Retina (tissue), 1 donor: Measurements from ENCODE around the gene RALGAPB.

Experiments used
- DNase-seq: peaks from one replicate; pipeline ENCODE4 v3.0.0-alpha.2; 2016

Gene RALGAPB

DNA sequence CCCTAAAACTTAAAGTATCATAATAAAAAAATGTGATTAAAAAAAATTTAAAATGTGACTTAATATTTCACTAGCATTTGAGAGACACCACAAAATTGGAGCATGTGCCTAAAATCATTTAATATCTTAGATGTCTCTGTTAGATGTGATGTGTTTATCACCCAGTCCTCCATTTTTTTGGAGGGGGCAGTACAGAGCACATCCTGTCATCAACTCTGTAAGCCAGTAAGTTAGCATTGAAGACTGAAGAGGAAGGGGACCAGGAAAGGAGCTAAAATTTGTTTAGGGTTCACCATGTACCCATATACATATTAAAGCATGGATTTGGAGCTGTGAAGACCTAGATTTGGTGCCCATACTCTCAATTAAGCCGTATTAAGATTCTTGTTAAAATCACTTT, 77.6 kb downstream of the RALGAPB start:
- DNase-seq: no peak

DNA sequence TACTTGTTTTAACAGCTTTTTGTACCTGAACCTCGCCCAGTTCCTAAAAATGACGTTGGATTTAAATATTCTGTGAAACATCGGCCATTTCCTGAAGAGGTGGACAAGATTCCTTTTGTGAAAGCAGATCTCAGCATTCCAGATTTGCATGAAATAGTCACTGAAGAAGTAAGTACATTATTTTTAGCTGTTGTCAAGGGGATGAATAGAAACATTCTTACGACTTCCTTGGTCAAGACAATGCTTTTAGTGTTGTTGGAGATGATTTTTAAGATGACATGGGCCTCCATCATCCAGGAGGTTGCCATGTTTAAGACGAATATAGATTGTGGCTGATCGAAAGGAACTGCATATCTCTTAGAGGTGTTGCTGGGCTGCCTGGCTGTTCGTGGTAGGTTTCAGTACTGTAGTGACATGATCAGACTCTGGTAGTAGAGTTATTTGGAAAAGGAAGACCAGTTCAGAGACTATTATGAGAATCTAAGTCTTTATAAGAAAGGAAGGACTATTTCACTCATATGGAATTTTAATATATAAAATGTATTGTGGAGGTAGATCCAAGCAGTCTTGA, 78.5 kb downstream of the RALGAPB start:
- DNase-seq: no peak

DNA sequence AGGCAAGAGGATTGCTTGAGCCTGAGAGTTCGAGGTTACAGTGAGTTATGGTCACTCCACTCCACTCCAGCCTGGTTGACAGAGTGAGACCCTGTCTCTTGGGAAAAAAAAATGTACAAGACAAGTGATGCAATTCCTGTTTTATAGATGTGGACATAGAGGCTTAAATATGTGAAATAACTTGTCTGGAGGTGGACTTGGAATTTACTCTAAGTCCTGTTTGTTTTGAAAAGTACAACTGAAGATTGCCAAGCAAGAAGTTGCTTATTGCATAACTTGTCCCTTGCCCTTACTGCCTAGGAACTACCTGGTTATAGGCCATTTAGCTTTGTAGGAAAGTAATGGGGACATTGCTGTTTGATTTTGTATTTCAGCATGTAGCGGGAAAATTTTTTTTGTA, 82.3 kb downstream of the RALGAPB start:
- DNase-seq: no peak

DNA sequence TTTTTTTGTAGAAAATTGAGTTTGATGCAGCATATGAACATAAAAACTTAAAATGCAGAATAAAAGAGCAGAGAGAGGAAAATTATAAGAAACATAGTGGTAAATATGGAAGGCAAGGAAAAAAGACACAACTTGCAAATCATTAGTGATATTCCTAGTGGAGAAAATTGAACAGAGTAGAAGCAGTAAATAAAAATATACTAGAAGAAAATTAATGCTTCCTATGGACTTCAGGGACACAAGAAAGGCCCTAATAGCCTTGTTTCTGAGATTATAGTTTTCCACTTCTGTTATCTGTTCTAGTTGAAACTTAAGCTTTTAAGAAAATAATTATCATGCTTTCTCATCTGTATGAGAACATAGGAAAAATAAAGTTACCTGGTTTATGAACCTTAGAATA, 82.8 kb downstream of the RALGAPB start:
- no peak for DNase-seq

DNA sequence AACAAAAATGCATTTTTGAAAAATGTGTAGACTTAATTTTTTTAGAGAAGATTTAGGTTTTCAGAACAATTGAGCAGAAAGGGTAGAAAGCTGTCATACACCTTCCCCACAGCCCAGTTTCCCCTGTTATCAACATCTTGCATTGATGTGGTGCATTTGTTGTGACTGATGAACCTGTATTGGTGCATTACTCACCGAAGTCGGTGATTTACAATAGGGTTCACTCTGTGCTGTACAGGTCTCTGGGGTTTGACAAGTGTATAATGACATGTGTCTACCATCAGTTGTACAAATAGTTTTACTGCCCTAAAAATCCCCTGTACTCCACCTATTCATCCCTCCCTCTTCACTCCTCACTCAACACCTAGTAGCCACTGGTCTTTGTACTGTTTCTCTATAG, 84.5 kb downstream of the RALGAPB start:
- no peak for DNase-seq

DNA sequence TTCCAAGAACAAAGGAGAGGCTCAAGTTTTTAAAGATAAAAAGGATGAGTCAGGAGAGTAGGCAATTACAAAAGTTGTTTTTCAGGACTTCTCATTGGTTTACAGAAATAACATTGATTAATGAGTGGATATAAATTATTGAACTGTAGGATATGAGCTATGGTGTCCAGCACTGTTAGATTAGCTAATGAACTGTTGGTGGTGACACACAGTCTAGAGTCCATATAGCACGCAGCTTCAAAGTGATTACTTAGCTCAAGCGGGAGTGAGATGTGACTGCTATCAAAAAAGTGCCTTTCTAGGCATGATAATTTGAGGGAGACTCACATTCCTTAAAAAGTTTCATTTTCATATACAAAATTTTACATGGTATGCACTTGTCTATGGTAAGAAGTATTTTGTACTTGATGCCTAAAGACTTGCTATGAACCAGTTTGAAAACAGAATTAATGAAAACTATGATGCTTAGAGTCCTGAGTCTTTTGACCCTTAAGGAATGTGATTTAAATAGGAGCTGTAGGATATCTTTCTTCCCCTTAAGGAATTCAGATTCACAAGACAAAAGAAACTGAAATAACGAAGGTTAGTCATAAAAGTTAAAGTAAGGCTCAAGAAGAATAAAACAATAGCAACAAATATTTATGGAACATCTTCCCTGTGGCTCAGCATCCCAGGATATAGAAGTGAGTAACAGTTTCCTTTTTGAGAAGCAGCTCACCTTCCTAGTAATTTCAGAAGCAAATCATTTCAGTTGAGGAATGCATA, 86.1 kb downstream of the RALGAPB start:
- DNase-seq: no peak

DNA sequence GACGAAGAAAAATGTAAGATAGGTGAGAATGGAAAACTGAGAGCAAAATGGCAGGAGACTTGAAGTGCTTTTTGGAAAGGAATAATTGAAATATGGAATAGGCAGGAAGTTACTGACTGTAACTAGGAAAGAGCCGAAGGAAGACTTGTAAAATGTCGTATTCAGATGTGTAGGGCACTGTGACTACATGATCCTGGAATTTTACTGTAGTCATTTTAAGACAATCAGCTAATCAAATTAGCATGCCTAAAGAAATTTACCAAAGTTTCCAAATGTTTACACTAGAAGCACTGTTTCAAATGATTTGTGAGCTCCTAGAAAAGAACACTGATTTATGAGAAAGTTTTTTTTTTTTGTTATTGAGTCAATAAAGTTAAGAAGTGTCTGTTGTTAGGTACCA, 87.1 kb downstream of the RALGAPB start:
- no peak for DNase-seq

DNA sequence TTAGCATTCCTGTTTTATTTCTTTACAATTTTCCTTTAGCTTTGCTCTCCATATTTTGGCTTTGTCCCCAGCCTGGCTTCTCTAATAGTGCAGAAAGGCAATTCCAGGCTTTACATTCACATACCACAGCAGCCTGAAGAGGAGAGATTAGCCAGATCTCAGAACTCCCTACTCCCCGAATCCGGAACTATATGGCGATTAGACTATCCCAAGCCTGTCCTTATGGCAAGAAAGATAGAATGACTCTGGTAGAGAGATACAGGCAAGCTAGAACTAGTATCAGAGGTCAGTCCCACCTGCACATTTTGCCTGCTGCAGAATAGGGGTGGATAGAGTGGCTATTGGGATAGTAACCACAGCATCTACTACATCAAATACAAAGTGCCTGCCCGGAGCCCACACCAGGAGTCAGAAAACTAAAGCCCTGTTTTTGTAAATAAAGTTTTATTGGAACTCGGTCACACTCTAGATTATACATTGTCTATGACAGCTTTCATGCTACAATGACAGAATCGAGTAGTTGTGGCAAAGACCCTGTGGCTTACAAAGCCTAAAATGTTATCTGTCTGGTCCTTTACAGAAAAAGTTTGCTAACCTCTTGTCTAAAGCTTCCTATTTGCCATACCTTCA, 91.3 kb downstream of the RALGAPB start:
- no peak for DNase-seq

DNA sequence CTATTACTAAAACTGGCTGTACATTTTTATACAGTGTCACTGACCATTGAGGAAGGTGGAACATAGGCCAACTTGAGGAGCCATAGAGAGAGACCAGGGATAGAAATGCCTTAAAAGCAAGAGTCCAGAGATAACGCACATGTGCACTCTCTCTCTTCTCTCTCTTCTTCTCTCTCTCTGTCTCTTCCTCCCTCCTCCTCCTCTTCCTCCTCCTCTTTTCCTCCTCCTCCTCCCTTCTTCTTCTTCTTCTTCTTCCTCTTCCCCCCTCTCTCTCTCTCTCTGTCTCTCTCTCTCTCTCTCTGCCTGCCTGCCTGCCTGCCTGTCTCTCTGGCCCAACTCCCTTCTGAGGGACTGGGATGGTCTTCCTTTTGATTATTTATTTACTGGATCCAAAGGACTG, 92.0 kb downstream of the RALGAPB start:
- no peak for DNase-seq

DNA sequence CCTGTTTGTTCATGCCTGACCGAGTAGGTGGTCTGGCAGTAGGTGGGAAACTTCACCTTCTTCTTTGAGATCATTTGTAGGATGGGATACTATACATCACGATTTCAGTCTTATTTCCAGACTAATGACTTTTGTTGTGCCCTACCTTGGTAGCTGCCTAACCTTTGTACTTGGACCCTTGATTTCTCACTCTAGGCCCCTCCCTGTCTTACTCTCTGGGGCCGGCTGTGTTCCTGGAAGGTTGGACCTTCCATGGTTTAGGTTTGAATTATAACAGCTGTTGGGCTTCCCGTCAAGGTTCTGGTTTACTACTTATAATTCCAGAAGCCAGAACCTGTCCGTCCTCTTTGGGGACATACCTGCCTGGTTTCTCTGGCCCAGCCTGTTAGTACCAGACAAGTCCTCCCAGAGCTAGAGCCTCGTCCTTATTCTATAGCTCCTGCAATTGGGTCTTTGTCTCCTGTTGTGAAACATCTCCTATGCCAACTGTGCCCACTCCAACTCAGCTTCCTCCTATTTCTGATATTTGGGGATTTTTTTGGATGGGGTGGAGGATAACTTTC, 93.5 kb downstream of the RALGAPB start:
- DNase-seq: no peak

DNA sequence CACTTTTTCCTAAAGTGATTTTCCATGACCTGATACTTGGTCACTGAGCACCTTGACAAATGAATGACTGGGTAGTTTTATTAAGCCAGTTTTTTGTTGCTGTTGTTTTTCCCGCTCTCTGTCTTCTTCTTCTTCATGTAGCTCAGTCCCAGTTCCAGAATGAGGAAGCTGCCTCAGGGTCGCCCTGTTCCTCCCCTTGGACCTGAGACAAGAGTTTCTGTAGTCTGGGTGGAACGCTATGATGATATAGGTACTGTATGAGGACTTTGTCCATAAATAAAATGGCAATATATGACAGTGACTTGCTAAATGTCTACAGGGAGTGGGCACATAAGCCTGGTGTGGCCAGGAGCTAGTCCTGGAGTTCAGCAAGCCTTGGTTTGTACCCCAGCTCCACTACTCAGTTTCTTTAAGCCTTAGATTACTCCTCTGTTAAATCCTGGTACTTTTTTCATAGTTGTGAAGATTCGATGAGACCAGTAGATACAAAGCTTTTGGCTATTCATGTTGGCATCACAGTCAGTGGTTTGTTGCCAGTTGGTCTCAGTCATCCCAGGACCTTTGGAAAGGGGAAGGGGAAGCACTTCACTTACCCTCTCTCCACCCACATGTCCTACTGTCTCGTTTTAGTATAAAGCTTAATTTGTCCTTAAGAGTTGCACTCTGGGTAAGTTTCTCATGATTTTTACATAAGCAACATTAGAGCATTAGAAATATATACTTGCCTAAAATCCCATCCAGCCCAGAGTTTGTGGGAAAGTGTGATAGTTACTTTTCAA, 97.3 kb downstream of the RALGAPB start:
- DNase-seq: no peak

DNA sequence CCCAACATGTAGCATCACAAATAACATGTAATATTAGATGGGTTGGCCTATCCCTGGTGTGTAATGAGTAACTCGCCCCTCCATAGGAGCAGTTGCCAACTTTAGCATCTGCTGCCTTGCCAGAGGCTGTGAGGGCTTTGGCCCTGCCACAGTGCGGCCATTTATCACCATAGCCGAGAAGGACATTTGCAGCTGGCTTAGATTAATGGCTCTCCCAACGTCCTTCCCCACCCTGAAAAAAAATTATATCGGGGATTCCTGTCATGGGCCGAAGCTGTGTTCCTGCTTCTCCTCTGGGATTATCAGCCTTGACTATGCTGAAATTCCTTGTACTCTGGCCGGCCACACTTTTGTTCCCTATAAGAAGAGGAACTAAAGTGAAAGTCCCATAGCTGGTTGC, 100.8 kb downstream of the RALGAPB start:
- no peak for DNase-seq

DNA sequence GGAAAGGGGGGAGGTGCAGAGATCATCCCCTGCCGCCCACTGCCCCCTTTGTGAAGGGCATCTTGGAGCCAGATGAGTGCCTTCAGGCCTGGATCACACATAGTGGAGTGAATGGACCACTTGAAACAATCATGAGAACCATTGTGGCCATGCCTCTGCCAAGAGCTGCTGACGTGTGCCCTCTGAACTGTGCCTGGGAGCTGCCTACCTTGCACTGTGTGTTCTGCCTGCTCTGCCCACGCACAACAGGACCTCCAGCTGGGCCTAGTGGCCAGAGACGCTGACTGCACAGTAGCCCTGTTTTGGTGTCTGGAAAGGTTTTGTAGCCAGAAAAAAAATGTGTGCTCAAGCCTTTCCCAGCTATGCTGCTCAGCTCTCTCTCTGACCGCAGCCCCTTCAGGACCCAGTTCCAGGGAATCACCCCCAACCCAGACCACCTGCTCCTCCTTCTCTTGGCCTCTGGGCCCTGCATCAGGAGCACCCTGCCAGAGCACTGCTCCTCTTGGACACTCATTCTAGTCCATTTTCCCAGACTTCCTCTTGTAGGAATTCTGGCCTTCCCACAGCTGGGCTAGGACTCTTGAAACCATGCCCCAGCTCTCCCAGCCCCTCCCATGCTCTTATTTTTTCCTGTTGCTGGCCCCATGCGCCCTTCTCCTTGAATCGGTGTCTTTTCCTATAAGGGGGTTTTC, 106.7 kb downstream of the RALGAPB start:
- DNase-seq: no peak

DNA sequence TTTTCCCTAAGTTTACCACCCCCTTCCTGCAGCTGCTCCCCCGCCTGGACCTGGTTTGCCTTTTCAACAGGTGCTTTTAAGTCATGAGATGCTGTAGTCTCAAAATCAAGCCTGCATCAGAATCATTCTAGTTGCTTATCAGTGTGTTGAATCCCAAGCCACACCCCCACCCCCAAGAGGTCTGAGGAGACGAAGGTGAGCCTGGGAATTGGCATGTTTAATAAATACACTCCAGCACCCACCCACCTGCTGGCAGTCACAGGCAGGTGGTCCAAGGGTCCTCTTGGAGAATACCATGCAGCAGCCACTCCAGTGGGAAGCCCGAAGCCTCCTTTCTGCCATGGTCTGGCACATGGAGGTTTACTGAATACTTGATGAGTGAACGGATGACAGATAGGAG, 107.3 kb downstream of the RALGAPB start:
- no peak for DNase-seq

DNA sequence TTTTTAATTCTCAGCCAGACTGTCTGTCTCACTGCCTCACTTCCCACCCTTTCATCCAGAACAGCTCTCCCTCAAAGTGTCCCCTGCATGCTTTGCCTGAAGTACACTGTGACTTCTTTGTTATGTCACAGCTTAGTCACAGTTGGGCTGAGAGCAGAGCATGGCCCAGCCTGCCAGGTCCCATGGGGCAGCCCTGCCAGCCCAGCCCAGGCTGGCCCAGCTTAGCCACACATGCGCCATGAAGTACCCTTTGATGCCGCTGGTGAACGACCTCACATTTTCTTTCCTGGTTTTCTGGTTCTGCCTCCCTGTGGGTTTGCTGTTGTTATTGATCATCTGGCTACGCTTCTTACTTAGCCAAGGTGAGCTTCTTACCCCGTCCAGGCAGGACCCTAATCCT, 108.4 kb downstream of the RALGAPB start, which contains the start of gene ADIG:
Gene ADIG (plus strand): TSS at position 185 of the 400 bp plus-strand sequence. CDS start 54 bp downstream, at position 239.
- DNase-seq: no peak

DNA sequence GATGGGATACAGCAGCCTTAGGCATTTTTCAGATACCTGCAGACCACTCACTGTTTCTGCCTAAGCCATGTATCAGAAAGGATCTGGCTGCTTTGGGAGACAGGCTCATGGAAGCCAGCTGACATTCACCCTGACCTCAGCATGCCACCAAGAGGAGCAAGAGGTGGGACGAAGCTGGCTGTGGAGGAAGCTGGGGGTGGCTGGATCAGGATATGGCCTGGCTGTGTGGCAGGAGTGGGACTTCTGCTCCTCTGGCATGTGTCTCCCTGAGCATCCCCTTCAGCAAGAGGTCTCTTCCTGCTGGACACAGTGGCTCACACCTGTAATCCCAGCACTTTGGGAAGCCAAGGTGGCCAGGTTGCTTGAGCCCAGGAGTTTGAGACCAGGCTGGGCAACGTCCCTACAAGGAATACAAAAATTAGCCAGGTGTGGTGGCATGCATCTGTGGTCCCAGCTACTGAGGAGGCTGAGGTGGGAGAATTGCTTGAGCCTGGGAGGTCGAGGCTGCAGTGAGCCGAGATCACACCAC, 109.3 kb downstream of the RALGAPB start:
- DNase-seq: no peak

DNA sequence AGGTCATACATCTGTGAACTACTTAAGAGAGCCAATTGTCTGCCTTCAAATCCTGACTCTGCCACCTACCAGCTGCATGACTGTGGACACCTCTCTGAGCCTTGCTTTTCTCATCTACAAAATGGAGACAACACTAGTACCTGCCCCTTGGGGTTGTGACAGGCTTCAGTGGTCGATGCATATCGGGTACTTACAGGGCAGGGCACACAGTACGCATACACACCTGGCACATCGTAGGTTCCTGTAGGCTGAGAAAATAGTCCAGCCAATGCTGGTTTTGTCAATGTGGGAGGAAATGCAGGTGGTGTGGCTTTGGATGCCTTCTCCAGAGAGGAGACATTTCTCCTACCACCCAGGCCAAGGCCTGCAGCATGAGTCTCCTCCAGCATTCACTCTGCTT, 110.7 kb downstream of the RALGAPB start:
- DNase-seq: no peak

DNA sequence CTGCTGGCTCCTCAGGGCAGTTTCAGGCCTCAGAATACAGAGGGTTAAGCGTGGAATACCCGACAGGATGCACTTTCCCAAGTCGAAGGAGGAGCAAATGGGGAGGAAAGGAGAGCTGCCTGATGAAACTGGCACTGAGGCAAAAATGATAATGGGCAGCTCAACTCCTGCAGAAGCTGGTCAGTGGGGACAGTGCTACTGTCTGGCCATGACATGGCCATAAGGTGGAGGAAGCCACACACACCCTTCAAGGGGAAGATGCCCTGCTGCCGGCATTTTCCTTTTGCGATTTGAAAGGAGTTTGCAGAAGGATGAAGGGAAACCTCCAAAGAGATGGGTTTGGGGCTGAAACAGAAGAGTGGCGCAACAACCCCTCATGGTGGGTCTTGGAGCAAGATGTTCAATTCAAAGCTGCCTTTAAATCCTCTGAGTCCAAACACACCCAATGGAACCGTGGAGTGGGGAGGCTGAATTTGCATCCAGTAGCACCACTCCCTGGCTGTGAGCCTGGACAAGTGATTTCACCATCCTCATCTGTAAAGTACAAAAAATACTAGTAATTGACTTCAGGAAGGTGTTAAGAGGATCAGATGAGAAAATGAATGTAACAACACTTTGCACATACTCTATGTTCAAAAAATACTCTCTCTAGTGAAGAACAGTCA, 111.6 kb downstream of the RALGAPB start:
- no peak for DNase-seq

DNA sequence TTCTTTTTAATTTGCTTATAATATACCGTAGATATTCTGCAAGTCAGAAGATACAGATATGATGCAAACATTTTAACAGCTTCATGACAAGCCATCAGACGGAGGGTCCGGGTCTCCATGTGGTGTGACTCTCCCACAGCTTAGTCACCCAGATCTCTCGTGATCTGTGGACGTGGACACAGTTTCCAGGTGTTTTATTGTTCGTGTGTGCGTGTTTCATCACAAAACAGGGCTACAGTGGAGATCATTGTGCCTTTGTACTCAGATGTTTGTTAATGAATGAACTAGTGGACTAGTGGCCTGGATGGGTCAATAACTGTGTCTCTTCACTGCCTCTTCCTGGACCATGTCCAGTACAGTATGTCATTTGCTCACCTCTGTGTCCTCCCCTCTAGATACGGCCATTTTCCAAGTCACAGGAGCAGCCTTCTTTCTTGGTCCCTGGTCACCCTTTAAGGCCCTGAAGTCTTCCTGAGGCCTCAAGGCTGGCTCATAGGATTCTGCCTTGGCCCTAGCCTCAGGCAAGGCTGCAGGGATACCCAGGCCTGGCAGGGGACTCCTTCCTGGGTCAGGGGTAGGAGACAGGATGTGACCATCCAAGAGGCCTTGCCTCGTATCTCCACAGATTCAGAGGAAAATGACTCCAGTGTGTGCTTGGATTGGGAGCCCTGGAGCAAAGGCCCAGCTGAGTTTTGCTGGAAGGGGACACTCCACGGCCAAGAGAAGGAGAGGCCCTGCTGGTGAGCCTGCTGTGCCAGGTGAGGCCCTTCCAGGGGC, 112.9 kb downstream of the RALGAPB start:
- no peak for DNase-seq

DNA sequence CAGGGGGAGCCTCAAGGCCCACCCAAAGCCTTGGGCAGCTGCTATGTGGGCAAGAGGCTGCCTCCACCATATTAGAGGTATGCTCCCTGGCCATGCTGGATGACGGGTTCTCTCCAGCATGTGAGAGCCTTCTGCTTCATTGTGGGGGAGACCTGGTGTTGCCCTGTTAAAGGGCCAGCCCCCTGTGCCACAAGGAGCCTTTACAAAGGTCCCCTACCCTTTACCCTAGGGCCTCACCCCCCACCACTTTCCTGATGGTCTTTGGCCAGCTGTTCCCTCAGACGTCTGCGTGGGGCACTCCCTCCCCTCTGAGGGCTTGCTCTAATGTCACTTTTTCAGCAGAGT, 113.5 kb downstream of the RALGAPB start:
- no peak for DNase-seq

DNA sequence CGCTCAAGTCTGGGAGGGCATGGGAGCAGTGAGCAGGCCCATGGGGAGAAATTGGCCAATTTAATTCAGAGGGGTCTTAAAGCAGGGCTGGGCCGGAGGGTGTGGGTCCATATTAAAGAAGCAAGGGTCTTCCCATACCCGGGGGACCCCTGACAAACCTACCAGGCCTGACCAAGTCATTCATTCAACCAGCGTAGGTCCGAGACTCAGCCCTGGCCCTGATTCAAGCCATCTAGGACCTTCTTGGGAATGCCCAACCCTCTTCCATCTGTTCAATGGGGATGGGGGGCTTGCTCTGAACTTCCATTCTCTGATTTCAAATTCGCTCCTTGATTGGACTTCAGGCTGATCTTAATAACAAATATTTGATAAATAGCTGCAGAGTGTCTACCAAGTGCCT, 115.7 kb downstream of the RALGAPB start:
- no peak for DNase-seq
